GM12892 (cell line): ENCODE data around the gene GRHL1.

Source experiments
- POLR2A ChIP-seq: IDR thresholded peaks from 2 replicates; pipeline ENCODE4 v1.6.1; 2011; ENCODE audit warnings: low read depth, low read length, control low read depth
- POLR2AphosphoS5 ChIP-seq: IDR thresholded peaks from 2 replicates; pipeline ENCODE4 v1.6.1; 2011; ENCODE audit warnings: low read depth, low read length, control low read depth

DNA sequence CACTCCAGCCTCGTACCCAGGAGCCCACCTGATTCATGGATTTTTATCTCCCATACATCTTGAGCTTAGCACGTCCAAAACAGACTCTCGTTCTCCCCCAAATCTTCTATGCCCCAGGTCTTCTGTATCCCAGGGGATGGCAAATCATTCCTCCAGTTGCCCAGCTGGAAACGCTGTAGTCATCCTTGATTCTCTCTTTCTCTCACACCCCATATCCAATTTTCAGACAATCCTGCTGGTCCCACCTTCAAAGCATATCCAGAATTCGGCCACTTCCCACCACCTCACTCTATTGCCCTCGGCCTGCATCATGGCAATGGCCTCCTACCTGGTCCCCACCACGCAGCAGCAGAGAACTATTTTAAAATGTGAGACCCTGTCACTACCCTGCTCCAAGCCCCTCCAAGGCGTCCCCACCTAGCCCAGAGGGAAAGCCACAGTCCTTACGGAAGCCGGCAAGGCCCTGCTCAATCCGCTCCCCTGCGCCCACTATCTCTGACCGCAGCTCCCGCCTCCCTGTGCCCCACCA lies 1.4 kb upstream of the GRHL1 start:
- TF ChIP-seq POLR2A: no peak
- no peak for TF ChIP-seq POLR2AphosphoS5
